VCaP (cell line): Measurements from ENCODE around the gene SEL1L.

Source experiments
- H3K27ac ChIP-seq: fragments of 450-650 bp; 2 replicates; pipeline ENCODE4 v1.5.1; 2017
- TF ChIP-seq, protein P1 (sequence below): fragments of 450-650 bp; conservative IDR thresholded peaks from 2 replicates; pipeline ENCODE4 v1.5.1; 2017; ENCODE audit warnings: mild to moderate bottlenecking, moderate library complexity

Gene SEL1L

DNA sequence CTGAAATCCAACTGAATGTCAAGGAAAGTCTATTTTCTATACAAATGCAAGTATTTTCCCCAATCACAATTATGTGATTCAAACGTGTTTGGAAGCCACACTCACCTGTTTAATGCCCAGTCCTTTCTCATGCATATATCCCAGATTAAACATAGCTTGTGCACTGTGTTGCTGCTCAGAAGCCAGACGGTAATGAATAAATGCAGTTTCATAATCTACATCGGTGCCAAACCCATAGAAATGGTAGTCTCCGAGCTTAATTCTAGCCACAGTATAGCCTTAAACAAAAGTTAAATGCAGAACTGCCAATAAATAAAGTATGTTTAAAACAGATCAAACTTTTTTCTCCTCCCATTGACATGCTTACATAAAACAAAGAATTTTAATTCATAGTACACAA lies 49.5 kb downstream of the SEL1L start:
- no peak overlapping the region for H3K27ac ChIP-seq
- TF ChIP-seq, protein P1, sequence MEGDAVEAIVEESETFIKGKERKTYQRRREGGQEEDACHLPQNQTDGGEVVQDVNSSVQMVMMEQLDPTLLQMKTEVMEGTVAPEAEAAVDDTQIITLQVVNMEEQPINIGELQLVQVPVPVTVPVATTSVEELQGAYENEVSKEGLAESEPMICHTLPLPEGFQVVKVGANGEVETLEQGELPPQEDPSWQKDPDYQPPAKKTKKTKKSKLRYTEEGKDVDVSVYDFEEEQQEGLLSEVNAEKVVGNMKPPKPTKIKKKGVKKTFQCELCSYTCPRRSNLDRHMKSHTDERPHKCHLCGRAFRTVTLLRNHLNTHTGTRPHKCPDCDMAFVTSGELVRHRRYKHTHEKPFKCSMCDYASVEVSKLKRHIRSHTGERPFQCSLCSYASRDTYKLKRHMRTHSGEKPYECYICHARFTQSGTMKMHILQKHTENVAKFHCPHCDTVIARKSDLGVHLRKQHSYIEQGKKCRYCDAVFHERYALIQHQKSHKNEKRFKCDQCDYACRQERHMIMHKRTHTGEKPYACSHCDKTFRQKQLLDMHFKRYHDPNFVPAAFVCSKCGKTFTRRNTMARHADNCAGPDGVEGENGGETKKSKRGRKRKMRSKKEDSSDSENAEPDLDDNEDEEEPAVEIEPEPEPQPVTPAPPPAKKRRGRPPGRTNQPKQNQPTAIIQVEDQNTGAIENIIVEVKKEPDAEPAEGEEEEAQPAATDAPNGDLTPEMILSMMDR: no peak

DNA sequence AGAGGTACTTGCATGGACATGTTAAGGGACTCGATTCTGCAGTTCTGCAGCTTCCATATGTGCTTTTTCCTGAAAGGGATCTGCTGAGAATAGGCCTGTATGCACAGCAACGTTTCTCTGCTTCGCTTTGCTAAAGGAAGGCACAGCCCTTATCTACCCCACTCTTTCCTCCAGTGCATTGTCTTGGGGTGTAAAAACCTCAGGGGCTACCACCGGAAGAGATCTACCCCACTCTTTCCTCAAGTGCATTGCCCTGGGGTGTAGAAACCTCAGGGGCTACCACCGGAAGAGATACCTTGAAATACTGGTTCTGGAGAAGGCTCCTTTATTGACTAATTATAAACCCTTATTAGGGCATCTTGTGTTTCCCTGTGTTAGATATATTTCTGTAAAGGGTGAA lies 52.9 kb downstream of the SEL1L start:
- H3K27ac ChIP-seq: no peak overlapping the region
- TF ChIP-seq, protein P1: no peak

DNA sequence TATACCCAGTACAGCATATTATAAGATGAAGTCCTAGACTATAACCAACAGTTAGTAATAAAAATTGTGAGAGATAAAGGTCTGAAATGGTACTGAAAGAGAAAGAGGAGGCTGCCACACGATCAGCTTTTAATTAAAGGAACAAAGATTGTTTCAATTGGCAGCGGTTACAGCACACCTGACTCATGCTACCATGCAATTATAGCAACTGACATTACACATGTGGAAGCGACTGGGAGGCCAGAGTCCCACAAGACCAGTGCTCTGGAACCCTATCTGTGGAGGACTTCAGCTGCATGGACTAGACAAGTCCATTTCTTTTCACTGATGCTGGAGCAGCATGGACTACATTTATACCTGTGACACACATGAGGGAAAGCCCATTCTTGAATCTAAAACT lies 55.2 kb downstream of the SEL1L start:
- TF ChIP-seq, protein P1: no peak
- no peak overlapping the region for H3K27ac ChIP-seq

DNA sequence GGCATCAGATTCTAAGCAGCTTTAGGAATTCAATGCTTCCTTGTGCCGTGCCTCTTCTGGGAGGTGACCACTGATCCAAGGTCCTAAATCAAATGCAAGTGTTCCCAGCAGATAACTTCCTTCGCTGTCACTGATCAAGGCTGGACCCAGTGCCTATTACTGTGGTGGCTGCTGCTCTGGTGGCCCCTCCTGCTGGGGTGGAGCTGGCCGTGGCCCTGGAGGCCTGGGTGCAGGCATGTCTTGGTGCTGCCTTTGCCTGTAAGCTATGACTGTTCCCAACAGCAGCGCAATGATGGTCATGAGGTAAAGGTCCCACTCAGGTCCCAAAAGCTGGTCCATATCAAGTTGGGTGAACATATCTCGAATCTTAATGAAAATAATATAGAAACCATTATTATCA lies 56.8 kb downstream of the SEL1L start:
- H3K27ac ChIP-seq: no peak overlapping the region
- TF ChIP-seq, protein P1: no peak

DNA sequence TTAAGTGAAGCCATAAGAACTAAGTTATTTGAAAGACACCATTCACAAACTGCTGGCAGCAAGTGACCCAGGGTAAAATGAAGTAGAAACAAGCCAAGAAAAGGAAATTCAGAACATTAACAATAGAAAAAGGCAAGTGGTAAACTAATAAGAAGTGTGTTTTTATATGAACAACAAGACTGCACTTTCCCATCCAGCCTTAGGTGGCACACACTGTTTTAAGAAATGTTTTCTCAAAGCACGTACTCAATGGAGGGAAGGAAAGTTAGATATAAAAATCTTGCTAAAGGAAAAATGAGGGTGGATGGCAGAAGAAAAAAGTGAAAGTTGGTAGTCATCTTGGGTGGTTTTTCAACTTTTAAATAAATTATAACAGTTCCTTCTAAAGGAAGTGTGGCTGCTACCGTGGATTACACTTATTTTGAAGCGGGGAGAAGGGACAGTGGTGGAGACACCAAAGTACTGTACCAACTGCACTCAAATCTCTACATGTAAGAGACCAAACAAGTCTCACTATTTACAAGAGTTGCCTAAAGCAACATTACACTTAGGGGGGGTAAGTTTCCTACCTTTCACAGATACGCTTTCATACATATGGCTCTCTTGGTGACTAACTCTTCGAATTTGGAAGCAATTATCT lies 58.8 kb downstream of the SEL1L start:
- TF ChIP-seq, protein P1: no peak
- no peak overlapping the region for H3K27ac ChIP-seq

DNA sequence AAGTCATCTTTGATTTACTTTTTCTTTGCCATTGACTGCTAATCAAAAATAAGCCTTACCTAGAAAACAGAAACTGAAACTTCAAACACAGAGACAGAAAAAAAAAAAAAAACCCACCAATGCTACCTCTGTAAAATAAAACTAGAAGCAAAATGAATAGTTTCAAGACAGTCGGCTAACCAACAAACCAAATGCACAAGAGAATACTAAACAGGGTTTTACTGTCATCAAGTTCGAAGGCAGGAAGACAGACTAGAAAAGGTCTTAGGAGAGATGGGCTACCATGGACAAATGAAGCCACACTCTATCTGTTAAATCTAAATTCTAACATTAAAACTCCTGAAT lies 59.5 kb downstream of the SEL1L start:
- TF ChIP-seq, protein P1: no peak
- H3K27ac ChIP-seq: no peak overlapping the region

DNA sequence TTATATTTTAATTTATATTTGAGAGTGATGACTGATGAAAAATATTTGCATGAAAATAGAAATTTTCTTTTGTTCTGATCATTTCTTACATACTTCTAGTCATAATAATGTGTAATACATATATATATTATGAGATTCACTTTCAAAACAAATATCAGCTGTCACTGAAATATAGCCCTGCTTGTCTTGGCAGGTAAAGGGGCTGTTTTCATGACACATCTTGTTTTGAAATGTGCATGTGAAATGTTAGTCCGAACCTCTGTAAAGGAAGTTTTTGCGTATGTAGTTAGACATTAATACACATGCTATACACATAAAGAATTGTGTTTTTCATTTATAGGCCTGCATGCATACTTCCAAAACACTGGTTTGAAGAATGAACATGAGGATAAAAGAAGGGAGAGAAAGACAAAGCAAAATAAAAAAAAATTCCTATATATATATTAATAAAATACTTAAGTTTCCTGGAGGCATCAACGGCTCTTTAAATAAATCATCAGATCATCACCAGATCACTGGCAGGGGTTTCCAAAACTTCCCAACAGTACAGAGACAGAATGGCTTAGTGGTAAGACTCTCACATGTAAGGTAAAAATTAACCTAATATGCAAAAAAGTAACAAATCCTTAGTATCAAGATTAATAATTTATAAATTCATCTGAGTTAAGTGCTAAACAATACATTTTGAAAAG lies 60.1 kb downstream of the SEL1L start:
- TF ChIP-seq, protein P1: no peak
- no peak overlapping the region; the same call in 1 of the 2 replicates for H3K27ac ChIP-seq
